ENCODE data around the gene ZBTB9. TPM values are rescaled to one million over a fixed set of nuclear protein-coding genes. Genes with fewer than 3 reads are reported as not detected.

The ZBTB9 gene
- total RNA-seq, 1 donor from 2014 or later, result 5.5 TPM

DNA sequence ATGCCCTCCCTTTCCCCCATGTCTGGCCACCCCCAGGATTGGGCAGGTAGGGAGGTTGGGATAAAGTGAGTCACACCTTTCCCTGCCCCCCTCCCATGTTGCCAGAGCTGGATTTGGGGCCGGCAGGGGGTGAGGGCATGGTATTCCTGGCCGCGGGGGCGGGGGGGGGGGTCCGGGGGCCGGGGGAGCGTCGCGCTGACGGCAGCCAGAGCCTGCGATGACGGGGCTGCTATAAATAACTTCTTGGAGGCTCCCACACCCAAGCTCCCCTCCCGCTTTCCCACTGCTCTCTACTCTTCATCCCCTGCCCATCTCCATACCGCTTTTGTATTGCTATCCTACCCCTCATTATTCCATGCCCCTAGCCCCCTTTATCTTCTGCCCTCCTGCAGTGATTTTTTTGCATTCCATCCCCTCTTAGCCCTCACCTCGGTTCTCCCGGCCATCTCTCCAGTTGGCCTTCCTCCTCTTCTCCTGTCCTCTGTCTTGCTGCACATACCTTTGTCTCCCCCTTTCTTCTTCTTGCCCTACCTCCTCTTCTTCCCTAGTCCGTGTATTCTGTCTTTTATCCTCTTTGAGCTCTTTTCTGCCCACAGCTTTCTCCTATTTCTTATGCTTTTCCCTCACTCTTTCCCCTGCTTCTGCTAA is 20.7 kb upstream of the ZBTB9 start:
- ATAC-seq, result no peak

DNA sequence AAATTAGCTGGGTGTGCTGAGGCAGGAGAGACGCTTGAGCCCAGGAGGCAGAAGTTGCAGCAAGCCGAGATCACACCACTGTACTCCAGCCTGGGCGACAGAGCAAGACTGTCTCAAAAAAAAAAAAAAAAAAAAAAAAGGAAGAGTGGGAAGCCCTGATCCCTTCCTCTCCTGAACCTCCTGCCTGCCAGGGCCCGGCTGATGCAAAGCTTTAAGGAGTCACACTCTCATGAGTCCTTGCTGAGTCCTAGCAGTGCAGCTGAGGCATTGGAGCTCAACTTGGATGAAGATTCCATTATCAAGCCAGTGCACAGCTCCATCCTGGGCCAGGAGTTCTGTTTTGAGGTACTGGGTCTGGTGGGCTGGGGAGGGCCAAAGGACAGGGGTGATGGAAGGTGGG is 19.4 kb upstream of the ZBTB9 start:
- no peak for ATAC-seq

DNA sequence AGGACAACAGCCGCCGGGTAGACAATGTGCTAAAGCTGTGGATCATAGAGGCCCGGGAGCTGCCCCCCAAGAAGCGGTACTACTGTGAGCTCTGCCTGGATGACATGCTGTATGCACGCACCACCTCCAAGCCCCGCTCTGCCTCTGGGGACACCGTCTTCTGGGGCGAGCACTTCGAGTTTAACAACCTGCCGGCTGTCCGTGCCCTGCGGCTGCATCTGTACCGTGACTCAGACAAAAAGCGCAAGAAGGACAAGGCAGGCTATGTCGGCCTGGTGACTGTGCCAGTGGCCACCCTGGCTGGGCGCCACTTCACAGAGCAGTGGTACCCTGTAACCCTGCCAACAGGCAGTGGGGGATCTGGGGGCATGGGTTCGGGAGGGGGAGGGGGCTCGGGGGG is 16.7 kb upstream of the ZBTB9 start:
- ATAC-seq, result no peak

DNA sequence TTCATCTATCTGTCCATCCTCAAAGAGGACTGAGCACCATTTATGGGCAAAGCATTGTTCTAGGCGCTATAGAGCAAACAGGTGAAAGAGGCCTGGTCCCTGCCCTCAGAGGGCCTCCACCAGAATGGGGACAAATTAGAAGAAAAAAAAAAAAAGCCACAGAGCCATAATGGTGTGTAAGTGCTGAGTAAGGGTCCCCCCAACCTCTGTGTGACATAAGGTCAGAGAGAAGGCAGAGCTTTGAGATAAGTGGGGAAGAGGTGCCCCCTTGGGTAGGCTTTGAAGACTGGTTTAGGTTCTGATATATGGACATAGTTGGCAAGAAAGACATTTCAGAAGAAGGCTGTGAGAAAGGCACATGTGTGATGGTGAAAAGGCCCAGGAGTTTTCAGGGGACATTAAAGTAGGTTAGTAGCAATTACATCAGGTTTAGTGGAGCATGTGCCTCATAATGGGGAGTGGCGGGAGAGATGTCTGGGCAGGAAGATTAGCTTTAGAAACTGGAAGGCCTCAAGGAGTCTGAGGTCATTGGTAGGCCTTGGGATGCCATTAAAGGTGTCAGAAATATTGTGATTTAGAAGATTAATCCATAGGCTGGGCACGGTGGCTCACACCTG is 15.3 kb upstream of the ZBTB9 start:
- no peak for ATAC-seq

DNA sequence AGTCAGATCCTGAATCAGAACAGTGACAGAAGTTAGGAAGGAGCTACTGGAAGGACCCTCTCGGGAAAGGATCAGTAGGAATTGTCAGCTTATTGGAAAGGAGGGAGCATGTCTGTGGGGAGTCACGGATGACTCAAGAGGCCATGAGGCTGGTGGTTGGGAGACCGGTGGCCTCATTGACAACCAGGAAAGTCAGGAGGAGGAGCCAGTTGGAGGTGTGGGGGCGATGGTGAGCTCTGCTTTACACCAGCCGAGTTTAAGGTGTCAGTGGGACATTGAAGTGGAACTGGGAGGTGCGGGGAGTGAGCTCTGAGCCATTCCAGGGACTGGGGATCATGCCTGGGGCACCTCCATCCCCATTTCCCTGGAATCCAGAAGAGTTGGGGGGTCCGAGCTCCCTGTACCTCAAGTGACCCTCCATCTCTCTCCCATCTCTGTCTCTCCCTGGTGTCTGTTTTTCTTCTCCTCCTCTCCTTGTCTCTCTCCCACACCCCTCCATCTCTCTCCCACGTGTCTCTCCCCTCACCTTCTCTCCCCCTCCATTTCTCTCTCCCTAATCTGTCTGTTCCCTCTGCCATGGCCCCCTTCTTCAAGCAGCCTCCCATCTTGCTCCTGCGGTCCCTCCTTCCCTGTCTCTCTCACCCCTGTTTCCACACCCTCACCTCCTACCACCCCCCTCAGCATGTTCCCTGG is 14.3 kb upstream of the ZBTB9 start:
- no peak for ATAC-seq

DNA sequence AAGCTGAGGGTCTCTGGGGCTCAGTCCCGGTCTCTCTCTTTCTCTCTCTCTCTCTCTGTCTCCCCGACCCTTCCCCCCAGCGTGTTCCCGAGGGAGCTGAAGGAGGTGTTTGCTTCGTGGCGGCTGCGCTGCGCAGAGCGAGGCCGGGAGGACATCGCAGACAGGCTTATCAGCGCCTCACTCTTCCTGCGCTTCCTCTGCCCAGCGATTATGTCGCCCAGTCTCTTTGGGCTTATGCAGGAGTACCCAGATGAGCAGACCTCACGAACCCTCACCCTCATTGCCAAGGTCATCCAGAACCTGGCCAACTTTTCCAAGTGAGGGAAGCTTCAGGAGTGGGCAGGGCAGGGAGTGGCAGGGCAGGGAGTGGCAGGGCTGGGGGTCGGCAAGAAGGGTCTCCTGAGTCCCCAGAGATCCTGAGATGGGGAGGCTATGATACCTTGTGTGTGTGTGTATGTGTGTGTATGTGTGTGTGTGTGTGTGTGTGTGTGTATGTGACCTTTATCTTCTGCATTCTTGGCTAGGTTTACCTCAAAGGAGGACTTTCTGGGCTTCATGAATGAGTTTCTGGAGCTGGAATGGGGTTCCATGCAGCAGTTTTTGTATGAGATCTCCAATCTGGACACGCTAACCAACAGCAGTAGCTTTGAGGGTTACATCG is 13.6 kb upstream of the ZBTB9 start:
- no peak for ATAC-seq

DNA sequence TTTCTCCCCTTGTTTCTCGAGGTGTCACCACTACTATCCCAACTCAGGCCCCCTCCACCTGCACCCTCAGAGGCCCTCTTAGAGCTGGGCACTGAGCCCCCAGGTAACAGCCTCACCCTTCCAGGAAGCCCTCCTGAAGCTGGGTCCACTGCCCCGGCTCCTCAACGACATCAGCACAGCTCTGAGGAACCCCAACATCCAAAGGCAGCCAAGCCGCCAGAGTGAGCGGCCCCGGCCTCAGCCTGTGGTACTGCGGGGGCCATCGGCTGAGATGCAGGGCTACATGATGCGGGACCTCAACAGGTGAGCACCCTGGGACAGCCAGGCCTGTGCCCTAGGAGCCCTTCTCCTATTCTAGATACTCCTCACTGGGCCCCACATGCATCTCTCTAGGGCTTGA is 12.9 kb upstream of the ZBTB9 start:
- ATAC-seq, result no peak

DNA sequence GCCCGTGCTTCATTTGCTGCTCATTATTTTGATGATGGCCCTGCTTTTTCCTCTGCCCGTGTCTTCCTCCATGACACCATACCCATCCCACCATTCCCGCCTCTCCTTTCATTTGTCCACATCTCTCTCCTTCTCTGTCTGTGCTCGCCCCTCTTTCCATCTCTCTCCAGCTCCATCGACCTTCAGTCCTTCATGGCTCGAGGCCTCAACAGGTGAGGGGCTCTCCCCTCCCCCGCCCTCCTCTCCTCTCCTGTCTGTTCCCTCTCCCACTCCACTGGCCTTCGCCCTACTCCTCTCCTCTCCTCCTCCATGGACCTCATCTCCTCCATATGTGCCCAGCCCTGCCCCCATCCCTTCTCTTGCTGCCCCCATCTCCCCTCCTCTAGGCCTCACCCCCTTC is 12.1 kb upstream of the ZBTB9 start:
- ATAC-seq, result no peak

DNA sequence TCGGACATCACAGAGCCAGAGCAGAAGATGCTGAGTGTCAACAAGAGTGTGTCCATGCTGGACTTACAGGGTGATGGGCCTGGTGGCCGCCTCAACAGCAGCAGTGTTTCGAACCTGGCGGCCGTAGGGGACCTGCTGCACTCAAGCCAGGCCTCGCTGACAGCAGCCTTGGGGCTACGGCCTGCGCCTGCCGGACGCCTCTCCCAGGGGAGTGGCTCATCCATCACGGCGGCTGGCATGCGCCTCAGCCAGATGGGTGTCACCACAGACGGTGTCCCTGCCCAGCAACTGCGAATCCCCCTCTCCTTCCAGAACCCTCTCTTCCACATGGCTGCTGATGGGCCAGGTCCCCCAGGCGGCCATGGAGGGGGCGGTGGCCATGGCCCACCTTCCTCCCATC is 11.4 kb upstream of the ZBTB9 start:
- ATAC-seq, result no peak

DNA sequence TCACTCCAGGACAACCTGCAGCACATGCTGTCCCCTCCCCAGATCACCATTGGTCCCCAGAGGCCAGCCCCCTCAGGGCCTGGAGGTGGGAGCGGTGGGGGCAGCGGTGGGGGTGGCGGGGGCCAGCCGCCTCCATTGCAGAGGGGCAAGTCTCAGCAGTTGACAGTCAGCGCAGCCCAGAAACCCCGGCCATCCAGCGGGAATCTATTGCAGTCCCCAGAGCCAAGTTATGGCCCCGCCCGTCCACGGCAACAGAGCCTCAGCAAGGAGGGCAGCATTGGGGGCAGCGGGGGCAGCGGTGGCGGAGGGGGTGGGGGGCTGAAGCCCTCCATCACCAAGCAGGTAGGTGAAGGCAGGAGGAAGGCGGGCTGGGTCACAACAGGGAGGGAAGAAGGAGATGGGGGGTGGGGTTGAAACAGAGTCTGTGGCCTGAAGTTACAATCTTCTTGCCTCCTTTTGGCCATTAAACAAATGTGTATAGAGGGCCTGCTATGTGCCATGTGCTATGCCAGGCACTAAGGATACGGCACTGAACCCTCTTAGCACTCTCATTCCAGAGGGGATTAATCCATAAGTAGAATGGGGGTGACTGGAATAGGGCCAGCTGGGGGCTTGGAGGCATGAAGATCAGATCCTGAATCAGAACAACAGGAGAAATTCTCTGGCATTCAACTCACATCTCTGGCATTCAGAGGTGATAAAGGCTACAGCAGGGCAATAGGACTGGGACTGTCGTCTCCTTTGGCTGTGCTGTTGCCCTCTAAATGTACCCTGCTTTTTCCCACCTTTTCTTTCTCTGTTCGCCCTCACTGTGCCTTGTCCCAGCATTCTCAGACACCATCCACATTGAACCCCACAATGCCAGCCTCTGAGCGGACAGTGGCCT is 10.5 kb upstream of the ZBTB9 start:
- no peak for ATAC-seq

DNA sequence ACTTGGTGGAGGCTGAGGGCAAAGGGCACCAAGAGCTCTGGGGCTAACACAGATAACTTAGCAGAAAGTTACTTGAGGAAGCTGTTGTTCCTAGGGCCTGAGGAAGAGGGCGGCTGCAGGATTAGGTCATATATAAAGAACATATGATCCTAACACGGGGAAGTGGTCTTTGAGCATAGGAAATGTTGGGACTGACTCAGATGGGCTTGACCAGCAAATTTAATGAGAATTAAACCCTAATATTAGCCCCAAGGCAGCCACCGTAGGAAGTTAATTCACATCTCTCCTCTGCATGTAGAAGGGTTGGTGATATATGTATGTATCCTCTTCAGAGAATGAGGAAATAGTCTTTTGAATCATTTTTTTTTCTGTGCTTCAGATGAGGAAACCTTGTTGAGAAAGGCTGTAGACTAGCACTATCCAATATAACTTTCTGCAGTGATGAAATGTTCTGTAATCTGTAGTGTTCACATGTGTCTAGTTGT is 9.2 kb upstream of the ZBTB9 start:
- no peak for ATAC-seq

DNA sequence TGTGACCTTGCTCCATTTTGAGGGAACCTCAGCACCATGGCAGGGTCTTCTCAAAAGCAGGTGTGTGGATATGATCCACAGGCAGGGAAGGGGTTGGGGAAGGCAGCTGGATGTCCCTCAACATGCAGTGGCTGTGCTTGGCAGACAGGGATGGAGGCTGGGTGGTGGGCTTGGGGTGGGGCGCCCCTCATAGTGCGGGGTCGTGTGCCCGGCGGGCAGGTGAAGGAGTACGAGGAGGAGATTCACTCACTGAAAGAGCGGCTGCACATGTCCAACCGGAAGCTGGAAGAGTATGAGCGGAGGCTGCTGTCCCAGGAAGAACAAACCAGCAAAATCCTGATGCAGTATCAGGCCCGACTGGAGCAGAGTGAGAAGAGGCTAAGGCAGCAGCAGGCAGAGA is 8.0 kb upstream of the ZBTB9 start:
- no peak for ATAC-seq

DNA sequence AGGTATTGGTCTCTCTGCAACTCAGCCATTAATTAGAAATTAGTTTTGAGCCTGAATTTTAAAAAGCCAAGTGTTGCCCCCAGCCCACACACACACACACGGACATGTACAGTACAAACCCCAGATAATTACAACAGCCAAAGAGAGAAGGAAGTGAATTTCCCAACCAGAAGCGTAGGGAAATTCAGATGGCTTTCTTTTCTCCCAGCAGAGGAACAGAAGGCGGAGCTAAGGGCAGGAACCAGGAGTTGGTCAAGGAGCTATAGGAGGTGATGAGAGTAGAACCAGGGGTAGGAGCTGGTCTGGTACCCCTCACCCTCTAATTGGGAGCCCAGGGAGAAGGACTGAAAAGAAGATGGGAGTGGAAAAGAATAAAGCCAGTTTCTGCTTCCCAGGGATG is 3.9 kb upstream of the ZBTB9 start:
- ATAC-seq, result no peak

DNA sequence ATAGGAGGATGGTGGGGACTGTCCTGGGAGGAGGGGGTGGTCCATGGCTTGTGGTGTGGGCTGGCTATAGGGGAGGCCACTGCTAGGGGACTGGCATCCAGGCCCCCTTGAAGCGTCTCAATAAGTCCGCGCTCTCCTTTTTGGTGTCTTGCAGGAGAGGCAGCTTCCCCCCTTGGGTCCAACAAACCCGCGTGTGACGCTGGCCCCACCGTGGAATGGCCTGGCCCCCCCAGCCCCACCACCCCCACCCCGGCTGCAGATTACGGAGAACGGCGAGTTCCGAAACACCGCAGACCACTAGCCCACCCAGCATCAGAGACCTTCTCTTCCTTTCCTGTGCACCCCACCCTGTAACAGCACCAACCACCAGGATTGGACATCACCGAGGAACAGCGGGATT is 2.8 kb upstream of the ZBTB9 start:
- no peak for ATAC-seq

DNA sequence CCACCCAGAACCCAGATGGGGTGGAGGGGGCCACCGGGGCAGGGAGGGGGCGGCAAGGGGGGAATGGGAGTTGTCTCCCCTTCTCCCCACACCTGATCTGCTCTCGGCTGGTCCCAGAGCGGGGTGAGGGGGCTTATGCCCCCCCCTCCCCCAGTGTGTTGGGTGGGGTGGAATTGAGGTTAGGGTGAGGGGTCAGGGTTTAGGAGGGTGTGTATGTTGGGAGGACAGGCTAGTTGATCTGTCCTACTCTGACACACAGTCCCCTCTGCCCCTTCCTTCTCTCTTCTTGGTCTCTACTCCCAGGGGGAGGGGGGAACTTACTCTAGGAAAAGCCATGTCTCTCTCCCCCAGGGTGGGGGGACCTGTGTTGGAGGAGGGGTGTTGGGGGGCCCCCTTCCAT is 1.9 kb upstream of the ZBTB9 start:
- no peak for ATAC-seq

DNA sequence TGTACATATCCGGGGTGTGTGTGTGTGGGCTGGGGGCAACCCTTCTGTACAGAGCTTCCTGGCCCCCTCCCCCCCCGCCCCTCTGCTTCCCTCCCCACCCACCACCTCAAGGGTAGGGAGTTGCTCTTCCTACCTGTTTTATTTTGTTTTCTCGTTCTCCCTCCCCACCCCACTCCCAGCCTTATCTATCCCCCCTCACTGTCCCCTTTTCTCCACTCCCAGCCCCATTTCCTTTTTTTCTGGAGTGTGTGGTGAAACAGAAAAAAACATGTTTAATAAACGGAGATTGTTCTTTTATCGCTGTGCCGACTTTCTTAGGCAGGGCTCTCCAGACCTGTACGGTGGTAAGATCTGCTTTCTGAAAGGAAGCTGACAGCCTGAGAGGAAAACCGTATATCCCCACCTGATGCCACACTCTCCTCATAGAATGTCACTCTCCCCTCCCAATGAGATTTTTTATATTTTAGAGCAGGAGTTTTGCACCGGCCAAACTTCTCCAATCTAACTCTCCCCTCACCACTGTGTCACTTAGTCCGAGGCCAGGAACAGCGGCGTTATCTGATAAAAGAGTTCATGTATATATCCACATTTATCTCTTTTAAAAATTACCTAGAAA is 875 bp upstream of the ZBTB9 start:
- no peak for ATAC-seq

DNA sequence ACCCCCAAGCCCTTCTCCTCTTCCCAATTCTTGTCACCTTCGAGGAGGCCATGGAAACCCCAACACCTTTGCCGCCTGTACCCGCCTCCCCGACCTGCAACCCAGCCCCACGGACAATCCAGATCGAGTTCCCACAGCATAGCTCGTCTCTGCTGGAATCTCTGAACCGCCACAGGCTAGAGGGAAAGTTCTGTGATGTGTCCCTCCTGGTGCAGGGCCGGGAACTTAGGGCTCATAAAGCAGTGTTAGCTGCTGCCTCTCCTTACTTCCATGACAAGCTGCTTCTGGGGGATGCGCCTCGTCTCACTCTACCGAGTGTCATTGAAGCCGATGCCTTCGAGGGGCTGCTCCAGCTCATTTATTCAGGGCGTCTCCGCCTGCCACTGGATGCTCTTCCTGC is 675 bp downstream of the ZBTB9 start:
- no peak for ATAC-seq

DNA sequence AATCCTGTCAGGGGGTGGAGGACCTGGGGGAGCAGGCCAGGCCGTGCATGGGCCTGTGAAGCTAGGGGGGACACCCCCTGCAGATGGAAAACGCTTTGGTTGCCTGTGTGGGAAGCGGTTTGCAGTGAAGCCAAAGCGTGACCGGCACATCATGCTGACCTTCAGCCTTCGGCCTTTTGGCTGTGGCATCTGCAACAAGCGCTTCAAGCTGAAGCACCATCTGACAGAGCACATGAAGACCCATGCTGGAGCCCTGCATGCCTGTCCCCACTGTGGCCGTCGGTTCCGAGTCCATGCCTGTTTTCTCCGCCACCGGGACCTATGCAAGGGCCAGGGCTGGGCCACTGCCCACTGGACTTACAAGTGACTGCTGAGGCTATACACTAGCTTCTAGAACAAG is 1.8 kb downstream of the ZBTB9 start:
- ATAC-seq, result no peak

DNA sequence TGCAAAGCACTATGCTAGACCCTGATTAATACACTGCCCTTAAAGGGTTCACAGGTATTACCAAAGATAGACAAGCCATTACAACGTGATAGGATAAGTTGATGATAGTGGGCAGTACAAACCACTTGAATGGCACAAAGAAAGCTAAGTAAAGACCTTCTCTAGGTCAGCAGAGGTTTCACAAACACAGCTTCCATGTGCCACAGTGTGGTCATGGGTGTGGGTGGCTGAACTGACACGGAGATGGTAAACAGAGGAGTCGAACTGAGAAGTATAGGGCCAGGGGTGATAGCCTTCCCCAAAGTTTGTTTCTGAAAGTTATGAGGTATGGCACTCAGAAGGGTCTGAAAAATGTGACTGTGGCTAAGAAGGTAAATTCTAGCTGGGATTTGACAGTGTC is 4.3 kb downstream of the ZBTB9 start:
- ATAC-seq, result no peak

DNA sequence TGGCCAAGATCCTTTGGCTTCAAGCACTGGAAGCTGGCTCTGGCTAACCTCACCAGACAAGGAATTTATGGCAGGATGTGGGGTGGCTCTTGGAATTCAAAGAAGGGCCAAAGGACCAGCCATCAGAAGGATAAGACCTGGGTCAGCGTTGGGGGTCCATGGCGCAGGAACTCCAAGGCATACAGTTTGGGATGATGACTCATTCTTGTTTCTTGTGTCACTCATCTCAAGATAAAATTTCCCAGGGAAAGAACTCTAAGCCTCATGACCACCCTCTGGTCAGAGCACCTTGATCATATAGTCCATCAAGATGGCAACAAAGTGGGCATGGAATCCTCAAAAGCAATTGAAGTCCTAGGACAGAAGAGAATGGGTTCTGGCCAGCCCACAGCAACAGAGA is 4.8 kb downstream of the ZBTB9 start:
- ATAC-seq, result no peak

DNA sequence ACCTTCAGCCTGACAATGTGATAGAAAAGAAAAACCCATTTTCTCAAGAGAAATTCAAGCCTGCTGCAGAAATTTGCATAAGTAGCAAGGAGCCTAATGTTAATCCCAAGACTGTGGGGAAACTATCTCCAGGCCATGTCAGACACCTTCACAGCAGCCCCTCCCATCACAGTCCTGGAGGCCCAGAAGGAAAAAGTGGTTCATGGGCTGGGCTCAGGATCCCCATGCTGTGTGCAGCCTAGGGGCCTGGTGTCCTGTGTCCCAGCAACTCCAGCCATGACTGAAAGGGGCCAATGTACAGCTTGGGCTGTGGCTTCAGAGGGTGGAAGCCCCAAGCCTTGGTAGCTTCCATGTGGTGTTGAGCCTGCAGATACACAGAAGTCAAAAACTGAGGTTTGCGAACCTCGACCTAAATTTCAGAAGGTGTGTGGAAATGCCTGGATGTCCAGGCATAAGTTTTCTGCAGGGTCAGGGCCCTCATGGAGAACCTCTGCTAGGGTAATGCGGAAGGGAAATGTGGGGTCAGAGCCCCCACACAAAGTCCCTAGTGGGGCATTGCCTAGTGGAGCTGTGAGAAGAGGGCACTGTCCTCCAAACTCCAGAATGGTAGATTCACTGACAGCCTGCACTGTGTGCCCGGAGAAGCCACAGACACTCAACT is 11.8 kb downstream of the ZBTB9 start:
- no peak for ATAC-seq

DNA sequence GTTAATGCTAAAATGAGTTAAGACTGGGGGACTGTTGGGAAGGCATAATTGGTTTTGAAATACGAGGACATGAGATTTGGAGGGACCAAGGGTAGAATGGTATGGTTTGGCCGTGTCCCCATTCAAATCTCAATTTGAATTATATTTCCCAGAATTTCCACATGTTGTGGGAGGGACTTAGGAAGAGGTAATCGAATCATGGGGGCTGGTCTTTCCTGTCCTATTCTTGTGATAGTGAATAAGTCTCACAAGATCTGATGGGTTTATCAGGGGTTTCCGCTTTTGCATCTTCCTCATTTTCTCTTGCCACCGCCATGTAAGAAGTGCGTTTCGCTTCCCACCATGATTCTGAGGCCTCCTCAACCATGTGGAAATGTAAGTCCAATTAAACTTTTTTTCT is 12.7 kb downstream of the ZBTB9 start:
- ATAC-seq, result no peak
